Muscle of back (tissue), 11 donors: ENCODE data around the gene CACNA1F. TPM values are rescaled to one million over a fixed set of nuclear protein-coding genes. Genes with fewer than 3 reads are reported as not detected.

Experiments
- DNase-seq, 3 donors: peaks; one replicate each; pipeline versions ENCODE4 v3.0.0 to v3.0.0-alpha.2; 2013
- polyA plus RNA-seq, 10 donors: library from polyadenylated mRNA; unstranded; fragments of 120-200 nt; gene quantifications; one replicate each; pipeline ENCODE4 v1.2.1, GENCODE V29; 2013; ENCODE audit not compliant: insufficient read length in 10 of 10

Gene CACNA1F
- polyA plus RNA-seq, 10 donors = 0.05 to 0.27 TPM; not detected in 8

- DNase-seq = no peak
Measured at GRCh38 chrX:49257846-49258748, 25.0 kb upstream of the CACNA1F start.

- DNase-seq = no peak
Measured at GRCh38 chrX:49257074-49257790, 24.1 kb upstream of the CACNA1F start.

GRCh38 chrX:49256268-49256995 is 23.3 kb upstream of the CACNA1F start:
- no peak for DNase-seq

- DNase-seq = no peak
Measured at GRCh38 chrX:49254639-49255038, 21.5 kb upstream of the CACNA1F start.

GRCh38 chrX:49251325-49251724 is 18.2 kb upstream of the CACNA1F start:
- DNase-seq = no peak

- DNase-seq = no peak
Measured at GRCh38 chrX:49250578-49250977, 17.4 kb upstream of the CACNA1F start.

GRCh38 chrX:49250066-49250465 is 16.9 kb upstream of the CACNA1F start:
- no peak for DNase-seq

GRCh38 chrX:49249616-49250015 is 16.5 kb upstream of the CACNA1F start:
- no peak for DNase-seq

GRCh38 chrX:49249071-49249470 is 15.9 kb upstream of the CACNA1F start:
- DNase-seq = no peak

GRCh38 chrX:49247916-49248811 is 15.0 kb upstream of the CACNA1F start:
- DNase-seq = no peak

- no peak for DNase-seq
Measured at GRCh38 chrX:49247346-49247745, 14.2 kb upstream of the CACNA1F start.

GRCh38 chrX:49246541-49246940 is 13.4 kb upstream of the CACNA1F start:
- DNase-seq = no peak

- no peak for DNase-seq
Measured at GRCh38 chrX:49244207-49244606, 11.1 kb upstream of the CACNA1F start.

- no peak for DNase-seq
Measured at GRCh38 chrX:49243166-49243565, 10.0 kb upstream of the CACNA1F start.

GRCh38 chrX:49242545-49243066 is 9.5 kb upstream of the CACNA1F start:
- DNase-seq = no peak

- no peak for DNase-seq
Measured at GRCh38 chrX:49238735-49239134, 5.6 kb upstream of the CACNA1F start.

GRCh38 chrX:49237060-49237459 is 3.9 kb upstream of the CACNA1F start:
- no peak for DNase-seq

GRCh38 chrX:49233887-49234555 is 881 bp upstream of the CACNA1F start:
- peak in 1 of 3 donors; percentile 24 for DNase-seq

GRCh38 chrX:49232525-49232924 is 615 bp downstream of the CACNA1F start:
- no peak for DNase-seq

- no peak for DNase-seq
Measured at GRCh38 chrX:49231333-49232000, 1.7 kb downstream of the CACNA1F start.
